ENCODE results near the gene PIGK.

The PIGK gene

DNA sequence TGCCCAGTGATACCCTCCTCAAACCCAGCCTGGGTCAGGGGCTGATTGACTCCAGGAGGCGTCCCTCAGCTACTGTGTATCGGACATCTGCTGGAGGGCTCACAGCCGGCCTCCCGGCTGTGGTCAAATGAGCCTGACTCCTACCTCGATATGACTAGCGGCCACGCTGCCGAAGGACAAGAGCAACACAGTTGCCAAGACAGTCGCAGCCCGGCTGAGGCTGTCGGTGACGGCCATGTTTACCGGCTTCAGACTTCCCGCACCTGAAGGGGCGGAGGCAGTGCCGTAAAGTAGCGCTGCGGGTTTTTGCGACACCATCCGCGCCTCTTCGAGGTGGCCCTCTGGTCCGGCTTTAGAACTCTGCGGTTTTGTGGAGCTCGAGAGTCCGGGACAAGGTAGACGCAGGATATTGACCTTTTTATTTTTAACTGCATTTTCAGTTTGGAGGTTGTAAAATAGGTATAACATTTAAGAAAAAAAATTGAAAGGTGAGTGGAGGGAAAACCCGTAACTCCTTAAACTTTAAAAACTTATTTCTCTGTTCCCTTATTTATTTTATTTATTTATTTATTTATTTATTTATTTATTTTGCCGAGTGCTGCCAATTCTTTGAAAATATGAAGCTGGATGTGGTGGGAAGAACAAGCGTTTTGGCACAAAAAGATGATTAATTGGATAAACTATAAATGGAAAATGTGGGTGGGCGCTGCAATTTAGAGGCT lies at the start of gene PIGK (continued):
- TF ChIP-seq, protein P1, sequence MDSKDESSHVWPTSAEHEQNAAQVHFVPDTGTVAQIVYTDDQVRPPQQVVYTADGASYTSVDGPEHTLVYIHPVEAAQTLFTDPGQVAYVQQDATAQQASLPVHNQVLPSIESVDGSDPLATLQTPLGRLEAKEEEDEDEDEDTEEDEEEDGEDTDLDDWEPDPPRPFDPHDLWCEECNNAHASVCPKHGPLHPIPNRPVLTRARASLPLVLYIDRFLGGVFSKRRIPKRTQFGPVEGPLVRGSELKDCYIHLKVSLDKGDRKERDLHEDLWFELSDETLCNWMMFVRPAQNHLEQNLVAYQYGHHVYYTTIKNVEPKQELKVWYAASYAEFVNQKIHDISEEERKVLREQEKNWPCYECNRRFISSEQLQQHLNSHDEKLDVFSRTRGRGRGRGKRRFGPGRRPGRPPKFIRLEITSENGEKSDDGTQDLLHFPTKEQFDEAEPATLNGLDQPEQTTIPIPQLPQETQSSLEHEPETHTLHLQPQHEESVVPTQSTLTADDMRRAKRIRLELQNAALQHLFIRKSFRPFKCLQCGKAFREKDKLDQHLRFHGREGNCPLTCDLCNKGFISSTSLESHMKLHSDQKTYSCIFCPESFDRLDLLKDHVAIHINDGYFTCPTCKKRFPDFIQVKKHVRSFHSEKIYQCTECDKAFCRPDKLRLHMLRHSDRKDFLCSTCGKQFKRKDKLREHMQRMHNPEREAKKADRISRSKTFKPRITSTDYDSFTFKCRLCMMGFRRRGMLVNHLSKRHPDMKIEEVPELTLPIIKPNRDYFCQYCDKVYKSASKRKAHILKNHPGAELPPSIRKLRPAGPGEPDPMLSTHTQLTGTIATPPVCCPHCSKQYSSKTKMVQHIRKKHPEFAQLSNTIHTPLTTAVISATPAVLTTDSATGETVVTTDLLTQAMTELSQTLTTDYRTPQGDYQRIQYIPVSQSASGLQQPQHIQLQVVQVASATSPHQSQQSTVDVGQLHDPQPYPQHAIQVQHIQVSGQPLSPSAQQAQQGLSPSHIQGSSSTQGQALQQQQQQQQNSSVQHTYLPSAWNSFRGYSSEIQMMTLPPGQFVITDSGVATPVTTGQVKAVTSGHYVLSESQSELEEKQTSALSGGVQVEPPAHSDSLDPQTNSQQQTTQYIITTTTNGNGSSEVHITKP (tag by site-specific recombination; IDR thresholded peaks at IDR 0.05): no peak
- TF ChIP-seq ZNF366 (tag by site-specific recombination; conservative IDR thresholded peaks at IDR 0.05) (no peak), ZNF785 (tag by site-specific recombination; IDR thresholded peaks at IDR 0.05) (no peak), ZNF423 (tag by site-specific recombination; IDR thresholded peaks at IDR 0.05) (no peak), MYNN (tag by site-specific recombination; IDR thresholded peaks at IDR 0.05; ENCODE audit: borderline replicate concordance) (no peak), ZEB2 (tag by site-specific recombination; IDR thresholded peaks at IDR 0.05) (peak; percentile 77), ZNF473 (tag by site-specific recombination; IDR thresholded peaks at IDR 0.05) (no peak), ZNF843 (tag by site-specific recombination; IDR thresholded peaks at IDR 0.05) (no peak), ZNF155 (tag by site-specific recombination; IDR thresholded peaks at IDR 0.05) (no peak), ZNF239 (tag by site-specific recombination; IDR thresholded peaks at IDR 0.05) (no peak), ZNF677 (tag by site-specific recombination; IDR thresholded peaks at IDR 0.05) (no peak), SCRT2 (tag by site-specific recombination; IDR thresholded peaks at IDR 0.05) (no peak; the same call in 1 of the 2 replicates), TRIM28 (IDR thresholded peaks at IDR 0.05; ENCODE audit: borderline replicate concordance, low read length) (no peak), BCL11A (tag by site-specific recombination; IDR thresholded peaks at IDR 0.05; ENCODE audit: low read depth) (no peak), ZNF19 (tag by site-specific recombination; IDR thresholded peaks at IDR 0.05; ENCODE audit: low read depth) (no peak), ZNF670 (tag by site-specific recombination; IDR thresholded peaks at IDR 0.05; ENCODE audit: low read depth) (no peak), ZNF433 (tag by site-specific recombination; IDR thresholded peaks at IDR 0.05; ENCODE audit: low read depth) (no peak), ZNF664 (tag by site-specific recombination; IDR thresholded peaks at IDR 0.05) (no peak), ZNF350 (tag by site-specific recombination; IDR thresholded peaks at IDR 0.05) (no peak), GLIS2 (tag by site-specific recombination; IDR thresholded peaks at IDR 0.05) (no peak), ZNF175 (tag by site-specific recombination; IDR thresholded peaks at IDR 0.05) (no peak), ZNF202 (tag by site-specific recombination; IDR thresholded peaks at IDR 0.05; ENCODE audit: borderline replicate concordance) (no peak), ZNF777 (tag by site-specific recombination; IDR thresholded peaks at IDR 0.05; ENCODE audit: borderline replicate concordance) (no peak), ZBTB17 (tag by site-specific recombination; IDR thresholded peaks at IDR 0.05) (no peak), ZNF701 (tag by site-specific recombination; IDR thresholded peaks at IDR 0.05) (no peak), OSR2 (tag by site-specific recombination; IDR thresholded peaks at IDR 0.05) (no peak), SCRT1 (tag by site-specific recombination; IDR thresholded peaks at IDR 0.05; ENCODE audit: borderline replicate concordance) (no peak), HOXA7 (CRISPR knock-in tag; IDR thresholded peaks at IDR 0.05; ENCODE audit: borderline replicate concordance) (no peak), HOXD13 (CRISPR knock-in tag; IDR thresholded peaks at IDR 0.05; ENCODE audit: borderline replicate concordance) (no peak), SETDB1 (IDR thresholded peaks at IDR 0.05; ENCODE audit: insufficient read length, low read length) (no peak), ZBTB7A (tag by site-specific recombination; IDR thresholded peaks at IDR 0.05; ENCODE audit: low read depth) (no peak), ZNF23 (tag by site-specific recombination; IDR thresholded peaks at IDR 0.05; ENCODE audit: borderline replicate concordance) (no peak)
- TF ChIP-seq, protein P2, sequence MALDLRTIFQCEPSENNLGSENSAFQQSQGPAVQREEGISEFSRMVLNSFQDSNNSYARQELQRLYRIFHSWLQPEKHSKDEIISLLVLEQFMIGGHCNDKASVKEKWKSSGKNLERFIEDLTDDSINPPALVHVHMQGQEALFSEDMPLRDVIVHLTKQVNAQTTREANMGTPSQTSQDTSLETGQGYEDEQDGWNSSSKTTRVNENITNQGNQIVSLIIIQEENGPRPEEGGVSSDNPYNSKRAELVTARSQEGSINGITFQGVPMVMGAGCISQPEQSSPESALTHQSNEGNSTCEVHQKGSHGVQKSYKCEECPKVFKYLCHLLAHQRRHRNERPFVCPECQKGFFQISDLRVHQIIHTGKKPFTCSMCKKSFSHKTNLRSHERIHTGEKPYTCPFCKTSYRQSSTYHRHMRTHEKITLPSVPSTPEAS (tag by site-specific recombination; IDR thresholded peaks at IDR 0.05): no peak
- TF ChIP-seq, protein P3, sequence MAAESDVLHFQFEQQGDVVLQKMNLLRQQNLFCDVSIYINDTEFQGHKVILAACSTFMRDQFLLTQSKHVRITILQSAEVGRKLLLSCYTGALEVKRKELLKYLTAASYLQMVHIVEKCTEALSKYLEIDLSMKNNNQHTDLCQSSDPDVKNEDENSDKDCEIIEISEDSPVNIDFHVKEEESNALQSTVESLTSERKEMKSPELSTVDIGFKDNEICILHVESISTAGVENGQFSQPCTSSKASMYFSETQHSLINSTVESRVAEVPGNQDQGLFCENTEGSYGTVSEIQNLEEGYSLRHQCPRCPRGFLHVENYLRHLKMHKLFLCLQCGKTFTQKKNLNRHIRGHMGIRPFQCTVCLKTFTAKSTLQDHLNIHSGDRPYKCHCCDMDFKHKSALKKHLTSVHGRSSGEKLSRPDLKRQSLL (tag by site-specific recombination; IDR thresholded peaks at IDR 0.05): no peak
- TF ChIP-seq, protein P4, sequence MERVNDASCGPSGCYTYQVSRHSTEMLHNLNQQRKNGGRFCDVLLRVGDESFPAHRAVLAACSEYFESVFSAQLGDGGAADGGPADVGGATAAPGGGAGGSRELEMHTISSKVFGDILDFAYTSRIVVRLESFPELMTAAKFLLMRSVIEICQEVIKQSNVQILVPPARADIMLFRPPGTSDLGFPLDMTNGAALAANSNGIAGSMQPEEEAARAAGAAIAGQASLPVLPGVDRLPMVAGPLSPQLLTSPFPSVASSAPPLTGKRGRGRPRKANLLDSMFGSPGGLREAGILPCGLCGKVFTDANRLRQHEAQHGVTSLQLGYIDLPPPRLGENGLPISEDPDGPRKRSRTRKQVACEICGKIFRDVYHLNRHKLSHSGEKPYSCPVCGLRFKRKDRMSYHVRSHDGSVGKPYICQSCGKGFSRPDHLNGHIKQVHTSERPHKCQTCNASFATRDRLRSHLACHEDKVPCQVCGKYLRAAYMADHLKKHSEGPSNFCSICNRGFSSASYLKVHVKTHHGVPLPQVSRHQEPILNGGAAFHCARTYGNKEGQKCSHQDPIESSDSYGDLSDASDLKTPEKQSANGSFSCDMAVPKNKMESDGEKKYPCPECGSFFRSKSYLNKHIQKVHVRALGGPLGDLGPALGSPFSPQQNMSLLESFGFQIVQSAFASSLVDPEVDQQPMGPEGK (tag by site-specific recombination; IDR thresholded peaks at IDR 0.05): no peak
